SK-N-MC (cell line): ENCODE results near the gene NYNRIN.

ENCODE experiments used
- FOXP2 ChIP-seq: optimal IDR thresholded peaks from 2 replicates; pipeline ENCODE3; 2011; ENCODE audit warnings: mild to moderate bottlenecking, moderate library complexity; ENCODE audit not compliant: insufficient read depth; ENCODE audit errors: extremely low read length, control extremely low read depth
- POLR2AphosphoS5 ChIP-seq: IDR thresholded peaks from 2 replicates; pipeline ENCODE4 v1.6.1; 2012; ENCODE audit warnings: mild to moderate bottlenecking, low read depth, low read length, borderline replicate concordance

GRCh38 chr14:24409956-24410355, 11.2 kb downstream of the NYNRIN start:
- TF ChIP-seq FOXP2 (no peak), POLR2AphosphoS5 (no peak)
